LHCN-M2 (cell line): ENCODE data around the gene TTC6. TPM values are rescaled to one million over a fixed set of nuclear protein-coding genes. Genes with fewer than 3 reads are reported as not detected.
A peak's percentile ranks its signal among the peaks of the same experiment; 100 is the strongest.

Source experiments
- DNase-seq: peaks from one replicate; pipeline ENCODE4 v3.0.0-alpha.2; 2012; ENCODE audit warnings: low read depth
- total RNA-seq: library from RNA; depleted of rRNA; stranded (reverse); fragments of >200 nt; gene quantifications from 2 replicates; pipeline ENCODE4 v1.2.3, GENCODE V29; 2014; rRNA removed

TTC6 gene
- total RNA-seq, 1 experiment from 2014 or later = not detected

GRCh38 chr14:37623971-37624370, 28.5 kb downstream of the TTC6 start:
- DNase-seq = no peak

DNA sequence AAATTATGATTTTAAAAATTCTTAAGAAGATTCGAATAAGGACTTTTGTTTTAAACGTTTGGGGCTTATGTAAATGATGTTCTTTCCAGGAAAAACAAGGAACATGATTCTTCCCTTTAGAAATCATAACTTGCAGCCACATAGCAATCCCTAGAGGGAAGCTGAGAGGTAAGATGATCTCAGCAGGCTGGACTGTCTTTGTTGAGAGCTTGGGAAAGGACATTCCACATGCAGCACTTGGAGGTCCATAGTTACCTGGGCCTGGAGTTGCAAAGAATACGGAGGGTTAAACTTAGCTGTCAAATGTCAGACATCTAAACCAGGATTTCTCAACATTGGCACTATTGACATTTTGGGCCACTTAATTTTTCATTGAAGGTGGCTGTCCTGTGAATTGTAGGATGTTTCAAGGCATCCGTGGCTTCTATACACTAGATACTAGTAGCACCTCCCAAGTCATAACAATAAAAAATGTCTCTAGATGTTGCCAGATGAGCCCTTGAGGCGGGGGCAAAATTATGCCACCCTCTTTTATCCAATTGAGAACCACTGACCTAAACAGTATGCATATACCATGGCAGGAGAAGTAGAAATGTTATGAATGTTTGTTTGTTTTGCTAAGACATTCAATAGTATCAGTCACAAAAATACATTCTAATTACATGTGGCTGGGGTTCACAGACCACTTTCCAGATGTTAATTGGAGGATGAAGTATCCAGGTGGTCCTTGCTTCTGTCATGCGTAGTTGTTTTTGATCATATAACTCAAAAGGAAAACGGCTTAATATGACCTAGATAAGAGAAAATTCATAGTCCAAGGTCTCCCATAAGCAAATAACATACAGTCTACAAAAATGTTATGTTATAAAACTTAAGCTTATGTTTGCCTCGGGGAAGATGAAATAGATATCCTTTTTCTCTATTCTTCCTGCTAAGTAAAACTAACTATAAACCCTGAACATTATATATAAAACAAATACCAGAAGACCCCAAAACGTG, 30.5 kb downstream of the TTC6 start:
- DNase-seq = peak; percentile 22

DNA sequence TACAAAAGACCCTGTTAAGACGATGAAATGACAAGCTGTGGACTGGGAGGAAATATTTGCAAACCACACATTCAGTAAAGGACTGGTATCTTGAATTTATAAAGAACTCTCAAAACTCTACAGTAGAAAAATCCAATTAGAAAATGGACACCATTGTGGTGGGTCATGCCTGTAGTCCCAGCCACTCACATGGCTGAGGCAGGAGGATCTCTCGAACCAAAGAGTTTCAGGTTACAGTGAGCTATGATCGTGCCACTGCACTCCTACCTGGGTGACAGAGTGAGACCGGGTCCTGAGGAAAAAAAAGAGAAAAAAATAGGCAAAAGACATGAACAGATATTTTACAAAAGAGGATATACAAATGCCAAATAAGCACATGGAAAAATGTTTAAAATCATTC, 41.9 kb downstream of the TTC6 start:
- no peak for DNase-seq

- no peak for DNase-seq
These were observed 43.2 kb downstream of the TTC6 start for GRCh38 chr14:37638599-37638998.

- DNase-seq = no peak
These were observed 45.7 kb downstream of the TTC6 start for GRCh38 chr14:37641117-37641516.

GRCh38 chr14:37642125-37642524, 46.7 kb downstream of the TTC6 start:
- DNase-seq = no peak

DNA sequence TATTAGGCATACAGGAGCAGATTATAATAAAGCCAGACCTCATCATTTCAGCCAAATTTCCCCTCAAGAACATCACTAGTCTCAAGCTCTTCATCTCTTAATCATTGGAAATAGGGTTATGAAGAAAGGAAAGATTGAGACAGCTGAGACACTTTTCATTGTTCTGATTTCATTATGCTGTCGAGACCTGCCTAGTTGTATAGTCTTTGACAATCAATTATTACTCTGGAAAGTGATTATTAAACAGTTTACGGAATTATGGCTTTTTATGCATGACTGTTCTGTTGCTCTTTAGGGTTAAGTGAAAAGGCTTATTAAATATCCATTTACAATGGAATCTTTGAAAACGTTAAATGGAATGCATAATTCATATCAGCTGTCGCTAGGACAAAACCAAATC, 48.3 kb downstream of the TTC6 start:
- peak; percentile 27 for DNase-seq

Other genes starting within 250 kb of the TTC6 start
- 0.13 TPM in 1 of 2 replicates, not detected in the other for gene FOXA1, start 380 bp upstream of the TTC6 start, total RNA-seq